Activated naive CD4-positive, alpha-beta T cell treated with anti-CD3 and anti-CD28 coated beads, Interleukin-2, amount 50 U/mL, for 72 hours (primary cell): ENCODE data around the gene SLMAP. TPM values are rescaled to one million over a fixed set of nuclear protein-coding genes. Genes with fewer than 3 reads are reported as not detected.

Experiments used
- ATAC-seq, 2 donors: fragments of 150-1000 bp; cut with Tn5 transposase; 2 replicates each; pipeline ENCODE4 v1.10.0; 2021; ENCODE audit warnings: mild to moderate bottlenecking in 2 of 2, moderate library complexity in 2 of 2
- DNase-seq, 2 donors: peaks; one replicate each; pipeline ENCODE4 v3.0.0; 2021 to 2022; ENCODE audit warnings: low spot score in 2 of 2
- H3K27ac Mint-ChIP-seq, 2 donors: one replicate each; pipeline ENCODE4 v1.8.0; 2022; ENCODE audit warnings: mild to moderate bottlenecking in 2 of 2, mixed read lengths in 2 of 2
- H3K36me3 Mint-ChIP-seq, 2 donors: one replicate each; pipeline ENCODE4 v1.8.0; 2022; ENCODE audit warnings: mixed read lengths in 2 of 2
- H3K9me3 Mint-ChIP-seq, 2 donors: one replicate each; pipeline ENCODE4 v1.8.0; 2022; ENCODE audit warnings: mixed read lengths in 2 of 2
- total RNA-seq, 2 donors: library from RNA; stranded (reverse); gene quantifications; one replicate each; pipeline ENCODE4 v1.2.3, GENCODE V29; 2022

SLMAP gene
- total RNA-seq, 2 donors from 2014 or later: 44.1 to 44.8 TPM

- H3K27ac Mint-ChIP-seq: no peak overlapping the region
- DNase-seq: no peak
- H3K9me3 Mint-ChIP-seq: no peaks in the 10 kb centered on the region
- no peak for ATAC-seq
- peaks cover 5 to 23% of the 10 kb centered on the region in 2 donors for H3K36me3 Mint-ChIP-seq
Observed at GRCh38 chr3:57927166-57927565, 171.1 kb downstream of the SLMAP start.

GRCh38 chr3:57927916-57928315 is 171.8 kb downstream of the SLMAP start:
- DNase-seq (no peak), ATAC-seq (no peak)
- Mint-ChIP-seq H3K9me3 (no peaks in the 10 kb centered on the region), H3K27ac (no peak overlapping the region), H3K36me3 (peaks cover 5 to 21% of the 10 kb centered on the region in 2 donors)

- Mint-ChIP-seq H3K9me3 (no peaks in the 10 kb centered on the region), H3K27ac (no peak overlapping the region), H3K36me3 (peaks cover 5 to 20% of the 10 kb centered on the region in 2 donors)
- DNase-seq: no peak
- ATAC-seq: no peak
Observed at GRCh38 chr3:57928511-57928910, 172.4 kb downstream of the SLMAP start.

GRCh38 chr3:57929988-57930387 is 173.9 kb downstream of the SLMAP start:
- H3K9me3 Mint-ChIP-seq: no peaks in the 10 kb centered on the region
- ATAC-seq (peak in 1 of 2 donors; percentile 52), DNase-seq (no peak)
- no peak overlapping the region for H3K27ac Mint-ChIP-seq
- peaks cover 5 to 12% of the 10 kb centered on the region in 2 donors for H3K36me3 Mint-ChIP-seq

- peaks cover 0 to 6% of the 10 kb centered on the region in 2 donors for H3K36me3 Mint-ChIP-seq
- peak overlapping the region in 1 of 2 donors; percentile 35 for H3K27ac Mint-ChIP-seq
- no peak for DNase-seq
- ATAC-seq: no peak
- H3K9me3 Mint-ChIP-seq: no peaks in the 10 kb centered on the region
Observed at GRCh38 chr3:57933602-57934001, 177.5 kb downstream of the SLMAP start.

GRCh38 chr3:57934373-57934772 is 178.3 kb downstream of the SLMAP start:
- ATAC-seq: no peak
- no peak overlapping the region for H3K27ac Mint-ChIP-seq
- no peak for DNase-seq
- H3K36me3 Mint-ChIP-seq: peaks cover 0 to 6% of the 10 kb centered on the region in 2 donors
- no peaks in the 10 kb centered on the region for H3K9me3 Mint-ChIP-seq

- Mint-ChIP-seq H3K27ac (no peak overlapping the region), H3K36me3 (peaks cover 6 to 8% of the 10 kb centered on the region in 2 donors), H3K9me3 (no peaks in the 10 kb centered on the region)
- ATAC-seq (no peak), DNase-seq (no peak)
Observed at GRCh38 chr3:57935539-57935938, 179.4 kb downstream of the SLMAP start.

- DNase-seq: no peak
- no peak for ATAC-seq
- no peaks in the 10 kb centered on the region for H3K9me3 Mint-ChIP-seq
- peaks cover 8 to 11% of the 10 kb centered on the region in 2 donors for H3K36me3 Mint-ChIP-seq
- no peak overlapping the region for H3K27ac Mint-ChIP-seq
Observed at GRCh38 chr3:57937092-57937491, 181.0 kb downstream of the SLMAP start.

- ATAC-seq (no peak), DNase-seq (no peak)
- Mint-ChIP-seq H3K9me3 (no peaks in the 10 kb centered on the region), H3K36me3 (peaks cover 8% of the 10 kb centered on the region in 2 donors), H3K27ac (peak overlapping the region in 1 of 2 donors; percentile 14)
Observed at GRCh38 chr3:57939775-57940174, 183.7 kb downstream of the SLMAP start.

GRCh38 chr3:57942388-57942787 is 186.3 kb downstream of the SLMAP start:
- ATAC-seq: no peak
- Mint-ChIP-seq H3K36me3 (peaks cover 8% of the 10 kb centered on the region in 2 donors), H3K27ac (no peak overlapping the region), H3K9me3 (no peaks in the 10 kb centered on the region)
- no peak for DNase-seq

- H3K27ac Mint-ChIP-seq: no peak overlapping the region
- DNase-seq: no peak
- no peak for ATAC-seq
- H3K9me3 Mint-ChIP-seq: no peaks in the 10 kb centered on the region
- H3K36me3 Mint-ChIP-seq: peaks cover 8% of the 10 kb centered on the region in 2 donors
Observed at GRCh38 chr3:57942872-57943283, 186.8 kb downstream of the SLMAP start.

- no peaks in the 10 kb centered on the region for H3K9me3 Mint-ChIP-seq
- H3K36me3 Mint-ChIP-seq: peaks cover 8% of the 10 kb centered on the region in 2 donors
- DNase-seq (no peak), ATAC-seq (peak in 1 of 2 donors; percentile 24)
- no peak overlapping the region for H3K27ac Mint-ChIP-seq
Observed at GRCh38 chr3:57943525-57944495, 187.7 kb downstream of the SLMAP start.

GRCh38 chr3:57946970-57947381 is 190.9 kb downstream of the SLMAP start:
- Mint-ChIP-seq H3K9me3 (no peaks in the 10 kb centered on the region), H3K36me3 (no peaks in the 10 kb centered on the region), H3K27ac (no peak overlapping the region)
- no peak for DNase-seq
- ATAC-seq: no peak

- Mint-ChIP-seq H3K27ac (no peak overlapping the region), H3K9me3 (no peaks in the 10 kb centered on the region), H3K36me3 (no peaks in the 10 kb centered on the region)
- ATAC-seq (no peak), DNase-seq (no peak)
Observed at GRCh38 chr3:57948080-57948671, 192.1 kb downstream of the SLMAP start.

- no peaks in the 10 kb centered on the region for H3K9me3 Mint-ChIP-seq
- H3K27ac Mint-ChIP-seq: no peak overlapping the region
- no peaks in the 10 kb centered on the region for H3K36me3 Mint-ChIP-seq
- ATAC-seq: no peak
- DNase-seq: no peak
Observed at GRCh38 chr3:57948781-57949242, 192.7 kb downstream of the SLMAP start.

GRCh38 chr3:57949344-57949743 is 193.2 kb downstream of the SLMAP start:
- DNase-seq (no peak), ATAC-seq (no peak)
- Mint-ChIP-seq H3K27ac (no peak overlapping the region), H3K9me3 (no peaks in the 10 kb centered on the region), H3K36me3 (no peaks in the 10 kb centered on the region)

GRCh38 chr3:57949785-57950615 is 193.9 kb downstream of the SLMAP start:
- Mint-ChIP-seq H3K27ac (no peak overlapping the region), H3K36me3 (no peaks in the 10 kb centered on the region), H3K9me3 (no peaks in the 10 kb centered on the region)
- DNase-seq (no peak), ATAC-seq (no peak)
